Subcutaneous adipose tissue (tissue), 4 donors: Measurements from ENCODE around the gene MAP3K5. TPM values are rescaled to one million over a fixed set of nuclear protein-coding genes. Genes with fewer than 3 reads are reported as not detected.

Experiments
- CTCF ChIP-seq: fragments of 450-650 bp; IDR thresholded peaks from one replicate; pipeline ENCODE4 v1.5.1; 2016; ENCODE audit warnings: low read depth, mild to moderate bottlenecking, control low read depth, antibody characterized with exemption, moderate library complexity
- total RNA-seq, 4 donors: library from RNA; depleted of rRNA; stranded (reverse); fragments of >200 nt; gene quantifications; one replicate each; pipeline ENCODE4 v1.1.0, GENCODE V29; 2016

Gene MAP3K5
- total RNA-seq, 4 donors from 2014 or later: 20.9 to 44.0 (median 37.1) TPM

GRCh38 chr6:136548582-136549299 is 243.5 kb downstream of the MAP3K5 start:
- no peak for TF ChIP-seq CTCF

DNA sequence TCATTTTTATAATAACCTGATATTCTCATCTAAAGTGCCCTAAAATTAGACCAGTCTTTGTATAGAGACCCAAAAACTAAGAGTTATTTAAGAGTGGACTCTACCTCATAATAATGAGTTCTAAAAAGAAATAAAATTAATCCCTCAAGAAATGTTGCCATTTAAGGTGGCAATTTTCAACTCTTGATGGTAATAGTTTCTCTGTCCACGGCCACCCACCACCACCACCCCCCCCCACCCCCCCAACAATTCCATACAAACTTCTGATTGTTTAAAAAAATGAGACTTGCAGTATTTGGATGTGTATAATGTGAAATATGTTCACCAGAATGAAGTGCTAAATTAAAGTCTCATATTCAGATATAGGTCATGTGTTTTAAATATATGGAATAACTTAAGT is 244.4 kb downstream of the MAP3K5 start:
- TF ChIP-seq CTCF: no peak

GRCh38 chr6:136547336-136547735 is 244.9 kb downstream of the MAP3K5 start:
- TF ChIP-seq CTCF: no peak

DNA sequence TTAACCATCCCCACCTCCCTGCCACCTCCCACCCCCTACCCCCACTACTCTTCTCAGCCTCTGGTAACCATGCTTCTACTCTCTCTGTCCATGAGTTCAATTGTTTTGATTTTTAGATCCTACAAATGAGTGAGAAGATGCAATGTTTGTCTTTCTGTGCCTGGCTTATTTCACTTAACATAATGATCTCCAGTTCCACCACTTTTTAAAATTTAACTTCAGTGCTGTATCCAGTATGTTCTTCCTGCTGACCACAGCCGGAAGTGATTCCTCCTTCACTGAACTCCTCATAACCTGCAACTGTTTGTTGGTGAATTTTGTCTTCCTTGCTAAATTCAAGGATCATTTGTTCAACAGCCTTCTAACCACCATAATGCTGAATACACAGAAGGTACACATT is 245.9 kb downstream of the MAP3K5 start:
- no peak for TF ChIP-seq CTCF

- TF ChIP-seq CTCF: no peak
Observed at GRCh38 chr6:136544326-136544725, 248.0 kb downstream of the MAP3K5 start.

DNA sequence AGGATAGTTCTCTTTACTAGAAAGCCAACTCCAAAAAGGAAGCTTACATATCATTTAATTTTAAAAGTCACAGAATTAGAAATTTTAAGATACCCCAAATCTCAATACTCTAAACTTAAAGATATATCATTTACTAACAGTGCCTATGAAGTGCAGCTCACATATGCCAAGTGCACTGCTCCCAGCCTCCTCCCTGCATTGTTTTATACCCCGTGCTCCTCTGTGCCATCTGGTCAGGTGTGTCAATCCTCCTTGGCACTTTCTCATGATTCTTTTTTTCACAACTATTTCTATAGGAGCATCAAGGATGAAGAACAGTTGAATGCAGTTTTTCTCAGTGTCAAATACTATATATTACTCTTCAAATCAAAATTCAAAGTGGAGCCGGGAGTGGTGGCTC is 250.9 kb downstream of the MAP3K5 start:
- no peak for TF ChIP-seq CTCF

DNA sequence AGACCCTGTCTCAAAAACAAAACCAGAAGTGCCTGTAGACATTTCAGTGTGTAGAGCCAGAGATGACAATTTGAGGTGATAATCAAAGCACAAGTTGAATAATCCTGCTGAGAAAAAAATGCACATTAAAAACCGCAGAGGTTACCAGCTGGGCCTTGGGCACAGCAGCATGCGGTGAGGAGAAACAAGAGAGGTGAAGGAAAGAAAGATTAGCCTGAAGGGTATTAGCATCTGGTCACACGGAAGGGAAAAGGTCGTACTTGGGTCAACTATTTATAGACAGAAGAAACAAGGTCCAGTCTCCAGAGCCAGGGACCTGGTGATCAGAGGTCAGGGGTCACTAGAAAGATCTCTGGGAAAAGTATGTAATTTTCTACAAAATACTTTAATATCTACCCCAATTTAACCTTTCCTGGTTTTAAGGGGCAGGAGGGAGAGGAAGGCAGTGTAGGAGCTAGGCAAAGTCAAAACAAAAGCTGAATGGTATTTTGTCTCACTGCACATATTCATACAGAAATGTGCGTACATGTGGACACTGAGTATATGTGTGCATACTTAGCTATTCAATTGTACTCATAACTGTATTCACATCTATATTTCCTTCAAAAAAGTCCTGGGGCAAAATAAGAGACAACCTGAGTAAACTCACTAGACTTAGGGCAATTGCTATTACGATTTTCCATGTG is 252.2 kb downstream of the MAP3K5 start:
- no peak for TF ChIP-seq CTCF
